H1 (cell line): Measurements from ENCODE around the gene SEPTIN1. TPM values are rescaled to one million over a fixed set of nuclear protein-coding genes. Genes with fewer than 3 reads are reported as not detected.

Source experiments
- CTCF ChIA-PET: fragments of 300-600 bp; sonication (Branson Sonifier 250); formaldehyde crosslinking; loops from one replicate; lab custom pipeline; 2021; ENCODE audit not compliant: partially characterized antibody; lab: Charles Lee
- POLR2A ChIA-PET: fragments of 300-600 bp; sonication (Branson Sonifier 250); formaldehyde crosslinking; loops from one replicate; lab custom pipeline; 2021; ENCODE audit warnings: inconsistent platforms; ENCODE audit not compliant: partially characterized antibody; lab: Charles Lee
- DNase-seq, 2 experiments: peaks; one replicate each; pipeline versions ENCODE4 v3.0.0 to v3.0.0-alpha.2; 2010 to 2022; ENCODE audit warnings: low spot score in 2 of 2, low read depth in 1 of 2, mixed read lengths in 1 of 2
- FAIRE-seq: peaks from 2 replicates; lab custom pipeline; 2011; peaks lifted over from hg19 to GRCh38; lab: Jason Lieb, UNC
- H2AFZ ChIP-seq: 2 replicates; pipeline ENCODE4 v1.8.1; 2012; ENCODE audit warnings: low read length, inconsistent platforms
- H2AK5ac ChIP-seq: 2 replicates; pipeline ENCODE4 v1.6.1; 2013; ENCODE audit warnings: low read depth, low read length
- H2BK120ac ChIP-seq: replicated peaks from 2 replicates; pipeline ENCODE3; 2013; ENCODE audit warnings: low read depth, low read length, inconsistent platforms
- H2BK12ac ChIP-seq: 2 replicates; pipeline ENCODE4 v1.6.1; 2013; ENCODE audit warnings: low read depth, low read length
- H2BK15ac ChIP-seq: 2 replicates; pipeline ENCODE4 v1.6.1; 2013; ENCODE audit warnings: low read length
- H2BK20ac ChIP-seq: 2 replicates; pipeline ENCODE4 v1.6.1; 2013; ENCODE audit warnings: low read length
- H2BK5ac ChIP-seq: 2 replicates; pipeline ENCODE4 v1.6.1; 2013; ENCODE audit warnings: low read depth, low read length
- H3K14ac ChIP-seq: 2 replicates; pipeline ENCODE4 v1.6.1; 2013; ENCODE audit warnings: inconsistent platforms; ENCODE audit not compliant: insufficient read length
- H3K18ac ChIP-seq: 2 replicates; pipeline ENCODE4 v1.6.1; 2013; ENCODE audit warnings: low read length; ENCODE audit errors: extremely low read depth
- H3K23ac ChIP-seq: 2 replicates; pipeline ENCODE4 v1.6.1; 2013; ENCODE audit warnings: inconsistent platforms; ENCODE audit not compliant: insufficient read length
- H3K23me2 ChIP-seq: 2 replicates; pipeline ENCODE4 v1.6.1; 2013; ENCODE audit warnings: low read depth, low read length
- H3K27ac ChIP-seq: 2 replicates; pipeline ENCODE4 v1.6.1; 2011; ENCODE audit warnings: low read depth, low read length, inconsistent platforms
- H3K27me3 ChIP-seq, 4 experiments: replicated peaks in 1 of 4; 1 replicate in 1 of 4; 2 replicates in 3 of 4; pipeline versions ENCODE4 v1.6.1 to v1.8.1; 2011 to 2013; ENCODE audit warnings: low read length in 3 of 4, mild to moderate bottlenecking in 3 of 4, inconsistent platforms in 2 of 4, mixed read lengths in 2 of 4, moderate library complexity in 1 of 4; ENCODE audit not compliant: control insufficient read depth in 3 of 4, insufficient read depth in 3 of 4; ENCODE audit errors: extremely low read depth in 1 of 4
- H3K36me3 ChIP-seq, 4 experiments: 2 replicates each; pipeline versions ENCODE4 v1.6.1 to v1.8.1; 2011 to 2013; ENCODE audit warnings: mild to moderate bottlenecking in 4 of 4, low read length in 3 of 4, moderate library complexity in 2 of 4, control low read depth in 1 of 4, inconsistent platforms in 1 of 4; ENCODE audit not compliant: insufficient read depth in 4 of 4, control insufficient read depth in 2 of 4
- H3K4ac ChIP-seq: replicated peaks from 2 replicates; pipeline ENCODE3; 2013; ENCODE audit warnings: low read length, low read depth, mixed read lengths, inconsistent platforms; ENCODE audit not compliant: insufficient read length
- H3K4me1 ChIP-seq, 4 experiments: replicated peaks in 1 of 4; 1 replicate in 1 of 4; 2 replicates in 3 of 4; pipeline versions ENCODE4 v1.6.1 to v1.8.1; 2011 to 2013; ENCODE audit warnings: low read length in 3 of 4, inconsistent platforms in 2 of 4, mixed read lengths in 1 of 4; ENCODE audit not compliant: insufficient read depth in 4 of 4, control insufficient read depth in 3 of 4
- H3K4me2 ChIP-seq, 2 experiments: 2 replicates each; pipeline versions ENCODE4 v1.6.1 to v1.8.1; 2011 to 2013; ENCODE audit warnings: low read depth in 2 of 2, low read length in 2 of 2, control low read depth in 1 of 2, inconsistent platforms in 1 of 2, mild to moderate bottlenecking in 1 of 2; ENCODE audit not compliant: insufficient read depth in 1 of 2
- H3K4me3 ChIP-seq, 4 experiments: fragments of 200-600, 300-600 bp in 1 of 4; sonication (generic), shearing (Covaris generic), sonication (Bioruptor Twin) in 1 of 4; 2 replicates each; pipeline versions ENCODE4 v1.5.1 to v1.8.1; 2011 to 2016; ENCODE audit warnings: low read length in 4 of 4, low read depth in 3 of 4, control low read depth in 2 of 4, inconsistent platforms in 2 of 4, mild to moderate bottlenecking in 2 of 4, mixed read lengths in 1 of 4, moderate library complexity in 1 of 4; ENCODE audit not compliant: insufficient read depth in 2 of 4; ENCODE audit errors: extremely low read depth in 1 of 4
- H3K56ac ChIP-seq: replicated peaks from 2 replicates; pipeline ENCODE3; 2013; ENCODE audit warnings: low read depth, mild to moderate bottlenecking, mixed read lengths, low read length, inconsistent platforms; ENCODE audit not compliant: insufficient read length
- H3K79me1 ChIP-seq: 2 replicates; pipeline ENCODE4 v1.6.1; 2013; ENCODE audit warnings: low read depth, low read length, control low read depth
- H3K79me2 ChIP-seq, 2 experiments: 2 replicates each; pipeline versions ENCODE4 v1.6.1 to v1.8.1; 2012 to 2013; ENCODE audit warnings: low read length in 2 of 2, mild to moderate bottlenecking in 2 of 2, inconsistent platforms in 1 of 2; ENCODE audit not compliant: insufficient read depth in 2 of 2, control insufficient read depth in 1 of 2
- H3K9ac ChIP-seq, 4 experiments: replicated peaks in 1 of 4; 1 replicate in 1 of 4; 2 replicates in 3 of 4; pipeline versions ENCODE4 v1.6.1 to v1.8.1; 2011 to 2013; ENCODE audit warnings: low read depth in 3 of 4, low read length in 3 of 4, control low read depth in 2 of 4, mild to moderate bottlenecking in 2 of 4, moderate library complexity in 2 of 4, inconsistent platforms in 1 of 4; ENCODE audit errors: extremely low read depth in 1 of 4
- H3K9me3 ChIP-seq, 2 experiments: 2 replicates each; pipeline versions ENCODE4 v1.6.1 to v1.8.1; 2012 to 2013; ENCODE audit warnings: mild to moderate bottlenecking in 2 of 2, moderate library complexity in 2 of 2, control low read depth in 1 of 2, inconsistent platforms in 1 of 2, low read depth in 1 of 2, low read length in 1 of 2, mixed read lengths in 1 of 2; ENCODE audit not compliant: insufficient read depth in 2 of 2
- H4K20me1 ChIP-seq, 2 experiments: replicated peaks in 1 of 2; 2 replicates each; pipeline versions ENCODE3 to v1.8.1; 2011 to 2013; ENCODE audit warnings: inconsistent platforms in 2 of 2, low read length in 2 of 2, mild to moderate bottlenecking in 1 of 2; ENCODE audit not compliant: insufficient read depth in 2 of 2, control insufficient read depth in 1 of 2
- H4K5ac ChIP-seq: 2 replicates; pipeline ENCODE4 v1.6.1; 2013; ENCODE audit warnings: low read length, low read depth, mixed read lengths, inconsistent platforms; ENCODE audit not compliant: insufficient read length
- H4K8ac ChIP-seq: 2 replicates; pipeline ENCODE4 v1.8.0; 2013; ENCODE audit warnings: mild to moderate bottlenecking, moderate library complexity, low read length, inconsistent platforms; ENCODE audit not compliant: insufficient read depth; ENCODE audit errors: extremely low read depth
- H4K91ac ChIP-seq: replicated peaks from 2 replicates; pipeline ENCODE3; 2013; ENCODE audit warnings: low read length, mixed read lengths, inconsistent platforms; ENCODE audit not compliant: insufficient read length
- CBX5 ChIP-seq: fragments of 300-800, 300-1000 bp; sonication (generic); IDR thresholded peaks from 2 replicates; pipeline ENCODE4 v1.7.1; 2016; ENCODE audit warnings: antibody characterized with exemption, low read length, low read depth
- FOSL1 ChIP-seq: IDR thresholded peaks from 2 replicates; pipeline ENCODE4 v1.6.1; 2011; ENCODE audit warnings: mild to moderate bottlenecking, low read depth, low read length, moderate library complexity; ENCODE audit not compliant: insufficient read depth
- KDM1A ChIP-seq: fragments of 200-600, 300-600 bp; sonication (generic); IDR thresholded peaks from 2 replicates; pipeline ENCODE4 v1.7.1; 2016; ENCODE audit warnings: mild to moderate bottlenecking, low read length, borderline replicate concordance
- PHF8 ChIP-seq: fragments of 200-600 bp; sonication (generic); conservative IDR thresholded peaks from 2 replicates; pipeline ENCODE4 v1.7.1; 2012; ENCODE audit warnings: low read depth, mild to moderate bottlenecking, inconsistent platforms, low read length, moderate library complexity
- SP4 ChIP-seq: IDR thresholded peaks from 2 replicates; pipeline ENCODE4 v1.6.1; 2012; ENCODE audit warnings: low read length, inconsistent platforms
- TCF12 ChIP-seq: IDR thresholded peaks from 2 replicates; pipeline ENCODE4 v1.6.1; 2011; ENCODE audit warnings: low read depth, mild to moderate bottlenecking, low read length
- YY1 ChIP-seq: IDR thresholded peaks from 2 replicates; pipeline ENCODE4 v1.6.1; 2011; ENCODE audit warnings: low read depth, mild to moderate bottlenecking, low read length
- WGBS, 2 experiments: shearing (Covaris generic) in 1 of 2; methylation state at CpG; one replicate each; pipeline versions ENCODE4 v1.1.6 to v1.1.7; 2013 to 2015; ENCODE audit warnings: low lambda C conversion rate in 2 of 2, mixed read lengths in 2 of 2, inconsistent platforms in 1 of 2, low coverage in 1 of 2, missing lambda C conversion rate in 1 of 2; ENCODE audit not compliant: insufficient replicate concordance in 2 of 2, insufficient coverage in 1 of 2, insufficient read length in 1 of 2; ENCODE audit errors: extremely low coverage in 1 of 2, missing lambda C conversion rate in 1 of 2; 5-methylcytosine and 5-hydroxymethylcytosine counted together
- polyA plus RNA-seq, 7 experiments: library from polyadenylated mRNA; depleted of rRNA in 3 of 7; stranded (reverse) in 5 of 7; unstranded in 2 of 7; fragments of >200 nt in 5 of 7; fragments of 200-250 nt in 2 of 7; gene quantifications; 1 replicate in 5 of 7; 2 replicates in 1 of 7; 4 replicates in 1 of 7; pipeline versions ENCODE4 v1.2.1 to v1.2.3, GENCODE V29; 2011 to 2013; ENCODE audit warnings: missing spikeins in 2 of 7, mixed read lengths in 2 of 7
- total RNA-seq: library from RNA; stranded (reverse); fragmentation: NEBNext Ultra II Directional; extraction: Animal tissue kit (Norgen Biotek cat#: 25700); gene quantifications from 2 replicates; pipeline ENCODE4 v1.2.1, GENCODE V29; 2021

SEPTIN1 gene
- total and polyA plus RNA-seq, 2 of the 8 experiments (the other 6 are each of a cell fraction or from before 2014, with no cell fraction given), result 0.24 to 1.4 TPM

- no peaks in the 10 kb centered on the region for H3K9me3 ChIP-seq
- H2AFZ ChIP-seq, result no peak overlapping the region
- no peaks in the 10 kb centered on the region for H3K27me3 ChIP-seq
- no peaks in the 10 kb centered on the region for H3K23me2 ChIP-seq
- no peak overlapping the region for H3K14ac ChIP-seq
- H3K4ac ChIP-seq, result no peak overlapping the region
- H3K4me3 ChIP-seq, result no peak overlapping the region
- peak overlapping the region; percentile 79; the same call in 1 of the 2 replicates for H4K8ac ChIP-seq
- ChIA-PET POLR2A (interaction anchor here (1.0 to 1.3 kb wide), 2 partner anchors 11 to 14 kb away, joined by 4 to 5 read pairs; no protein-coding TSS in a partner anchor), CTCF (interaction anchor here (1.3 kb wide), 1 partner anchor 13 kb away, joined by 5 read pairs; no protein-coding TSS in a partner anchor)
- no peak overlapping the region for H2BK20ac ChIP-seq
- no peak overlapping the region for H3K18ac ChIP-seq
- H3K79me2 ChIP-seq, result no peaks in the 10 kb centered on the region
- H2BK5ac ChIP-seq, result no peak overlapping the region
- H3K4me2 ChIP-seq, result no peak overlapping the region
- H3K23ac ChIP-seq, result no peak overlapping the region
- WGBS, 2 experiments, result 95% methylated on average over 13 of the region's 13 CpGs; no CpG with 5 or more reads in 1 of the 2 experiments
- no peak overlapping the region for H3K56ac ChIP-seq
- H4K91ac ChIP-seq, result no peak overlapping the region
- peak overlapping the region; percentile 27; the same call in 1 of the 2 replicates for H2BK12ac ChIP-seq
- FAIRE-seq, result no peak
- no peak overlapping the region for H2BK15ac ChIP-seq
- no peak overlapping the region for H3K9ac ChIP-seq
- no peaks in the 10 kb centered on the region for H4K20me1 ChIP-seq
- H3K36me3 ChIP-seq, result no peaks in the 10 kb centered on the region
- no peak overlapping the region for H2BK120ac ChIP-seq
- no peaks in the 10 kb centered on the region for H3K79me1 ChIP-seq
- no peak overlapping the region for H3K27ac ChIP-seq
- peaks cover 0 to 3% (median 0%) of the 10 kb centered on the region in 4 experiments; a peak in 1 of 7 replicates for H3K4me1 ChIP-seq
- H4K5ac ChIP-seq, result no peak overlapping the region
- no peak overlapping the region for H2AK5ac ChIP-seq
- TF ChIP-seq YY1 (no peak), FOSL1 (no peak), CBX5 (no peak), KDM1A (no peak), TCF12 (no peak), SP4 (no peak), PHF8 (no peak)
- no peak for DNase-seq
These were observed 41.7 kb downstream of the SEPTIN1 start for GRCh38 chr16:30340621-30341020.
